ENCODE measurements around the gene FBXW8. TPM values are rescaled to one million over a fixed set of nuclear protein-coding genes. Genes with fewer than 3 reads are reported as not detected.
A peak's percentile ranks its signal among the peaks of the same experiment; 100 is the strongest.

Gene FBXW8
- total and polyA plus RNA-seq, 2 experiments from 2014 or later = 17.0 to 20.6 TPM

- H3K4me2 ChIP-seq = no peak overlapping the region
- H3K9me2 ChIP-seq (replicated peaks; ENCODE audit: insufficient read depth) = no peaks in the 10 kb centered on the region
- no peak overlapping the region for H3K4me3 ChIP-seq
- H3K9me3 ChIP-seq (ENCODE audit: low read depth) = no peaks in the 10 kb centered on the region
- peaks cover 19% of the 10 kb centered on the region for H3K4me1 ChIP-seq (ENCODE audit: insufficient read depth)
- H3K27me3 ChIP-seq = no peaks in the 10 kb centered on the region
- no peaks in the 10 kb centered on the region for H4K20me1 ChIP-seq (ENCODE audit: insufficient read depth, poor library complexity, severe bottlenecking)
- DNase-seq (ENCODE audit: low spot score) = no peak
- TF ChIP-seq CTCF (IDR thresholded peaks at IDR 0.05; ENCODE audit: poor library complexity) (no peak), EZH2 (IDR thresholded peaks at IDR 0.05; ENCODE audit: borderline replicate concordance) (no peak), EZH2phosphoT487 (IDR thresholded peaks at IDR 0.05; ENCODE audit: low read depth, severe bottlenecking, unreplicated experiment) (no peak)
- WGBS (ENCODE audit: low lambda C conversion rate, missing lambda C conversion rate) = 70% methylated on average over 19 of the region's 19 CpGs
- H2AFZ ChIP-seq = no peak overlapping the region
- no peaks in the 10 kb centered on the region for H3K36me3 ChIP-seq (replicated peaks; ENCODE audit: insufficient read depth, low read depth)
- H3K27ac ChIP-seq = no peak overlapping the region
- no peaks in the 10 kb centered on the region for H3K79me2 ChIP-seq
These were observed 119.6 kb downstream of the FBXW8 start for GRCh38 chr12:117030187-117030900.

- TF ChIP-seq EZH2 (IDR thresholded peaks at IDR 0.05; ENCODE audit: borderline replicate concordance) (no peak), CTCF (IDR thresholded peaks at IDR 0.05; ENCODE audit: poor library complexity) (no peak), EZH2phosphoT487 (IDR thresholded peaks at IDR 0.05; ENCODE audit: low read depth, severe bottlenecking, unreplicated experiment) (no peak)
- no peaks in the 10 kb centered on the region for H3K27me3 ChIP-seq
- H3K79me2 ChIP-seq = no peaks in the 10 kb centered on the region
- whole genome bisulfite sequencing (ENCODE audit: low lambda C conversion rate, missing lambda C conversion rate) = 92% methylated on average over 17 of the region's 17 CpGs
- no peaks in the 10 kb centered on the region for H4K20me1 ChIP-seq (ENCODE audit: insufficient read depth, poor library complexity, severe bottlenecking)
- no peak overlapping the region for H3K4me2 ChIP-seq
- peaks cover 19% of the 10 kb centered on the region for H3K4me1 ChIP-seq (ENCODE audit: insufficient read depth)
- no peak for DNase-seq (ENCODE audit: low spot score)
- H3K9me3 ChIP-seq (ENCODE audit: low read depth) = no peaks in the 10 kb centered on the region
- H3K36me3 ChIP-seq (replicated peaks; ENCODE audit: insufficient read depth, low read depth) = no peaks in the 10 kb centered on the region
- no peaks in the 10 kb centered on the region for H3K9me2 ChIP-seq (replicated peaks; ENCODE audit: insufficient read depth)
- H3K27ac ChIP-seq = no peak overlapping the region
- H2AFZ ChIP-seq = no peak overlapping the region
- no peak overlapping the region for H3K4me3 ChIP-seq
These were observed 121.3 kb downstream of the FBXW8 start for GRCh38 chr12:117031843-117032592.

- TF ChIP-seq EZH2phosphoT487 (IDR thresholded peaks at IDR 0.05; ENCODE audit: low read depth, severe bottlenecking, unreplicated experiment) (no peak), EZH2 (IDR thresholded peaks at IDR 0.05; ENCODE audit: borderline replicate concordance) (no peak), CTCF (IDR thresholded peaks at IDR 0.05; ENCODE audit: poor library complexity) (no peak)
- WGBS (ENCODE audit: low lambda C conversion rate, missing lambda C conversion rate) = 63% methylated on average over 34 of the region's 34 CpGs
- Histone ChIP-seq H3K27me3 (no peaks in the 10 kb centered on the region), H3K4me2 (peak overlapping the region; percentile 59), H3K79me2 (no peaks in the 10 kb centered on the region), H3K9me3 (ENCODE audit: low read depth) (no peaks in the 10 kb centered on the region), H2AFZ (no peak overlapping the region), H3K4me1 (ENCODE audit: insufficient read depth) (peaks cover 20% of the 10 kb centered on the region), H3K36me3 (replicated peaks; ENCODE audit: insufficient read depth, low read depth) (no peaks in the 10 kb centered on the region), H4K20me1 (ENCODE audit: insufficient read depth, poor library complexity, severe bottlenecking) (no peaks in the 10 kb centered on the region), H3K27ac (no peak overlapping the region), H3K4me3 (no peak overlapping the region), H3K9me2 (replicated peaks; ENCODE audit: insufficient read depth) (no peaks in the 10 kb centered on the region)
- no peak for DNase-seq (ENCODE audit: low spot score)
These were observed 122.0 kb downstream of the FBXW8 start for GRCh38 chr12:117032593-117033381.
